H9 (cell line): Measurements from ENCODE around the gene GAL3ST3. TPM values are rescaled to one million over a fixed set of nuclear protein-coding genes. Genes with fewer than 3 reads are reported as not detected.

Experiments used
- DNase-seq: peaks from one replicate; pipeline ENCODE4 v3.0.0-alpha.2; 2017
- H2AFZ ChIP-seq: one replicate; pipeline ENCODE4 v1.6.1; 2013; ENCODE audit warnings: mild to moderate bottlenecking, low read length, control low read depth, moderate library complexity
- H2AK5ac ChIP-seq: 2 replicates; pipeline ENCODE4 v1.6.1; 2013; ENCODE audit warnings: low read length, control low read depth, mixed read lengths; ENCODE audit not compliant: insufficient read length
- H2BK120ac ChIP-seq: one replicate; pipeline ENCODE4 v1.6.1; 2013; ENCODE audit warnings: low read depth, mild to moderate bottlenecking, low read length, control low read depth, inconsistent platforms; ENCODE audit not compliant: poor library complexity, severe bottlenecking
- H2BK12ac ChIP-seq: 2 replicates; pipeline ENCODE4 v1.6.1; 2013; ENCODE audit warnings: low read length, control low read depth, mixed read lengths, low read depth; ENCODE audit not compliant: insufficient read length
- H2BK15ac ChIP-seq: 2 replicates; pipeline ENCODE4 v1.6.1; 2013; ENCODE audit warnings: low read depth, low read length, control low read depth
- H2BK20ac ChIP-seq: one replicate; pipeline ENCODE4 v1.6.1; 2013; ENCODE audit warnings: low read depth, mild to moderate bottlenecking, low read length, control low read depth, inconsistent platforms; ENCODE audit not compliant: poor library complexity, severe bottlenecking
- H2BK5ac ChIP-seq: 2 replicates; pipeline ENCODE4 v1.6.1; 2013; ENCODE audit warnings: low read length, control low read depth, mixed read lengths; ENCODE audit not compliant: insufficient read length
- H3K14ac ChIP-seq: 2 replicates; pipeline ENCODE4 v1.6.1; 2013; ENCODE audit warnings: low read length, control low read depth; ENCODE audit not compliant: insufficient read depth
- H3K18ac ChIP-seq: 2 replicates; pipeline ENCODE4 v1.6.1; 2013; ENCODE audit warnings: low read depth, mild to moderate bottlenecking, mixed read lengths, low read length, control low read depth; ENCODE audit not compliant: insufficient read length
- H3K23ac ChIP-seq: 2 replicates; pipeline ENCODE4 v1.6.1; 2013; ENCODE audit warnings: low read length, control low read depth, mixed read lengths, low read depth; ENCODE audit not compliant: insufficient read length
- H3K23me2 ChIP-seq: 2 replicates; pipeline ENCODE4 v1.6.1; 2013; ENCODE audit warnings: low read depth, mild to moderate bottlenecking, mixed read lengths, low read length, control low read depth; ENCODE audit not compliant: insufficient read length, poor library complexity, severe bottlenecking
- H3K27ac ChIP-seq: 2 replicates; pipeline ENCODE4 v1.5.1; 2013; ENCODE audit warnings: low read length, control low read depth, mixed read lengths, low read depth; ENCODE audit not compliant: insufficient read length
- H3K27me3 ChIP-seq: 2 replicates; pipeline ENCODE4 v1.6.1; 2013; ENCODE audit warnings: low read length, control low read depth, inconsistent platforms; ENCODE audit not compliant: insufficient read depth
- H3K4ac ChIP-seq: 2 replicates; pipeline ENCODE4 v1.6.1; 2013; ENCODE audit warnings: low read depth, mild to moderate bottlenecking, control low read depth, inconsistent platforms, low read length, moderate library complexity
- H3K4me1 ChIP-seq: 2 replicates; pipeline ENCODE4 v1.6.1; 2013; ENCODE audit warnings: low read length, control low read depth, inconsistent platforms; ENCODE audit not compliant: insufficient read depth
- H3K4me2 ChIP-seq: 2 replicates; pipeline ENCODE4 v1.6.1; 2013; ENCODE audit warnings: low read length, control low read depth, mixed read lengths; ENCODE audit not compliant: insufficient read length, insufficient read depth
- H3K56ac ChIP-seq: 2 replicates; pipeline ENCODE4 v1.6.1; 2013; ENCODE audit warnings: low read depth, mild to moderate bottlenecking, mixed read lengths, low read length, control low read depth; ENCODE audit not compliant: insufficient read length
- H3K79me1 ChIP-seq: 2 replicates; pipeline ENCODE4 v1.6.1; 2013; ENCODE audit warnings: low read depth, mild to moderate bottlenecking, moderate library complexity, low read length, control low read depth, inconsistent platforms; ENCODE audit not compliant: insufficient read depth, poor library complexity, severe bottlenecking
- H3K79me2 ChIP-seq: 2 replicates; pipeline ENCODE4 v1.6.1; 2013; ENCODE audit warnings: low read length, control low read depth, inconsistent platforms; ENCODE audit not compliant: insufficient read depth
- H3K9ac ChIP-seq: 2 replicates; pipeline ENCODE4 v1.6.1; 2013; ENCODE audit warnings: low read length, control low read depth, mixed read lengths; ENCODE audit not compliant: insufficient read length; ENCODE audit errors: extremely low read depth
- H3K9me3 ChIP-seq: one replicate; pipeline ENCODE4 v1.6.1; 2013; ENCODE audit warnings: low read depth, low read length, inconsistent platforms; ENCODE audit not compliant: control insufficient read depth
- H3T11ph ChIP-seq: one replicate; pipeline ENCODE4 v1.6.1; 2013; ENCODE audit warnings: mild to moderate bottlenecking, low read length, control low read depth, inconsistent platforms
- H4K20me1 ChIP-seq: one replicate; pipeline ENCODE4 v1.6.1; 2013; ENCODE audit not compliant: control insufficient read depth, insufficient read length, insufficient read depth
- H4K5ac ChIP-seq: 2 replicates; pipeline ENCODE4 v1.6.1; 2013; ENCODE audit warnings: low read depth, mild to moderate bottlenecking, mixed read lengths, low read length, control low read depth; ENCODE audit not compliant: insufficient read length
- H4K8ac ChIP-seq: replicated peaks from 2 replicates; pipeline ENCODE4 v1.6.1; 2013; ENCODE audit warnings: low read length, control low read depth, mixed read lengths, low read depth; ENCODE audit not compliant: insufficient read length
- H4K91ac ChIP-seq: 2 replicates; pipeline ENCODE4 v1.6.1; 2013; ENCODE audit warnings: low read depth, mild to moderate bottlenecking, moderate library complexity, mixed read lengths, low read length, control low read depth; ENCODE audit not compliant: insufficient read length
- H3K27ac Mint-ChIP-seq, 3 experiments: 2 replicates in 2 of 3; 3 replicates in 1 of 3; pipeline ENCODE4 v1.8.0; 2020 to 2021; ENCODE audit warnings: mixed read lengths in 3 of 3, mild to moderate bottlenecking in 1 of 3, moderate library complexity in 1 of 3
- H3K27me3 Mint-ChIP-seq: 2 replicates; pipeline ENCODE4 v1.8.0; 2021; ENCODE audit warnings: low read depth, mild to moderate bottlenecking, moderate library complexity, mixed read lengths
- H3K36me3 Mint-ChIP-seq, 3 experiments: 2 replicates in 2 of 3; 3 replicates in 1 of 3; pipeline ENCODE4 v1.8.0; 2020 to 2021; ENCODE audit warnings: low read depth in 3 of 3, mixed read lengths in 3 of 3; ENCODE audit not compliant: insufficient read depth in 1 of 3
- H3K4me1 Mint-ChIP-seq, 2 experiments: 2 replicates each; pipeline ENCODE4 v1.8.0; 2020; ENCODE audit warnings: mixed read lengths in 2 of 2
- H3K4me3 Mint-ChIP-seq, 2 experiments: 2 replicates in 1 of 2; 3 replicates in 1 of 2; pipeline ENCODE4 v1.8.0; 2020 to 2021; ENCODE audit warnings: mild to moderate bottlenecking in 2 of 2, mixed read lengths in 2 of 2, moderate library complexity in 1 of 2
- H3K9me3 Mint-ChIP-seq, 2 experiments: 2 replicates in 1 of 2; 3 replicates in 1 of 2; pipeline ENCODE4 v1.8.0; 2020; ENCODE audit warnings: mild to moderate bottlenecking in 2 of 2, mixed read lengths in 2 of 2, moderate library complexity in 1 of 2
- CTCF ChIP-seq: fragments of 200-600 bp; sonication (generic); conservative IDR thresholded peaks from 3 replicates; pipeline ENCODE4 v1.8.0; 2021; ENCODE audit warnings: antibody characterized with exemption, mild to moderate bottlenecking
- WGBS: extraction: QIAGEN DNeasy Blood & Tissue Kit; methylation state at CpG from one replicate; pipeline ENCODE4 v1.1.7; 2013; ENCODE audit warnings: missing lambda C conversion rate, low lambda C conversion rate, mixed read lengths; ENCODE audit not compliant: insufficient read length; ENCODE audit errors: extremely low coverage; 5-methylcytosine and 5-hydroxymethylcytosine counted together
- total RNA-seq: library from RNA; stranded (reverse); gene quantifications from 2 replicates; pipeline ENCODE4 v1.2.1, GENCODE V29; 2021

GAL3ST3 gene
- total RNA-seq, 1 experiment from 2014 or later, result 17.2 TPM

- Histone ChIP-seq H2BK120ac (no peak overlapping the region), H2AK5ac (no peak overlapping the region), H3K4ac (no peak overlapping the region), H3K27ac (no peak overlapping the region), H4K8ac (no peak overlapping the region), H3K14ac (no peak overlapping the region), H3K4me2 (no peak overlapping the region), H3K79me2 (no peaks in the 10 kb centered on the region), H3K27me3 (no peaks in the 10 kb centered on the region), H3K23ac (no peak overlapping the region), H3T11ph (no peak overlapping the region), H3K18ac (no peak overlapping the region), H2BK20ac (no peak overlapping the region), H3K23me2 (no peaks in the 10 kb centered on the region), H3K56ac (no peak overlapping the region), H2BK15ac (no peak overlapping the region), H4K20me1 (no peaks in the 10 kb centered on the region), H3K4me1 (no peaks in the 10 kb centered on the region), H2BK12ac (no peak overlapping the region), H2AFZ (no peak overlapping the region), H2BK5ac (no peak overlapping the region), H3K9me3 (no peaks in the 10 kb centered on the region), H4K91ac (no peak overlapping the region), H3K9ac (no peak overlapping the region), H4K5ac (no peak overlapping the region), H3K79me1 (no peaks in the 10 kb centered on the region)
- Mint-ChIP-seq H3K27ac (no peak overlapping the region), H3K4me1 (no peaks in the 10 kb centered on the region), H3K36me3 (peaks cover 72 to 97% (median 95%) of the 10 kb centered on the region in 3 experiments), H3K27me3 (no peaks in the 10 kb centered on the region), H3K9me3 (no peaks in the 10 kb centered on the region), H3K4me3 (no peak overlapping the region)
- no peak for DNase-seq
- no CpG with 5 or more reads among the region's 6 CpGs for WGBS
- TF ChIP-seq CTCF, result no peak
Measured at GRCh38 chr11:66061268-66061667, 12.3 kb upstream of the GAL3ST3 start.
